EL (cell line): ENCODE measurements around the gene NTM.

ENCODE experiments used
- DNase-seq: peaks from one replicate; pipeline ENCODE4 v3.0.0-alpha.2; 2016

The NTM gene

GRCh38 chr11:131692961-131693360 lies 322.5 kb downstream of the NTM start:
- no peak for DNase-seq

DNA sequence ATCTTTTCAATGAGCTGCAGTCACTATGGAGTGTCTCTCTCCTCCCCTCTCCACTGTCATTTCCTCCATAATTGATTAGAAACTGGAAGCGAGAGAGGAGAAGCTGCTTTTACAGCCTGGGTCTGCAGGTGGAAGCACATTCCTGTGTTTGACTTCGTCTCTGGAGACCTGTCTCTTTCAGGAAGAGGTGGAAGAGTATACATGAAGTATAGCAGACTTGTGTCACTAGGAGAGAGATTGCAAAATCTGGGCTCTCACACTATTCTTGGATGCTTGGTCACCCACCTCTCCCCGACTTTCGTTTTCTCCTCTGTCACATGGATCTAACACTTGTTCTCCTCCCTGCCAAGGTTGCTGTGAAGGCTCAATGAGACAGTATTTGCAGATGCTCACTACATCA lies 323.3 kb downstream of the NTM start:
- DNase-seq, result no peak

- DNase-seq, result peak; percentile 76
These were observed 324.4 kb downstream of the NTM start for GRCh38 chr11:131694526-131695424.

GRCh38 chr11:131695889-131696429 lies 325.5 kb downstream of the NTM start:
- no peak for DNase-seq

DNA sequence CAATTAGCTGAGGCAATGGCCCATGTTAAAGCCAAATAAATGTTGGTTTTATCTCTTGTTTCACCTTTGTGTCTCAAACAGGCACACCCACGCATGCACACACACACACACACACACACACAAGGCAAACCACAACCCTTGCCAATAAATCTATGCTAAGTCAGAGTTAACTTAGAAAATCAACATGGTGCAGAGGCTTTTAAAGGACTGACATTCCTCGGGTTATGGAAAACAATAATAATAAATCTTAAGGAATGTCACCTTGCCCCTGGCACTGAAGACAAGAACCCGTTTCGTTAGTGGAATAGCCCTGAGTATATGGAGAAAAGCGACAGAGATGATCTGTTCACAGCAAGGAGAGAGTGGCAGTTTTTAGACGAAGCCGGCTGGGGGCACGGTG lies 326.3 kb downstream of the NTM start:
- no peak for DNase-seq

- DNase-seq, result no peak
These were observed 332.9 kb downstream of the NTM start for GRCh38 chr11:131703311-131703710.

- no peak for DNase-seq
These were observed 334.3 kb downstream of the NTM start for GRCh38 chr11:131704682-131705081.

- no peak for DNase-seq
These were observed 340.1 kb downstream of the NTM start for GRCh38 chr11:131710511-131710910.

DNA sequence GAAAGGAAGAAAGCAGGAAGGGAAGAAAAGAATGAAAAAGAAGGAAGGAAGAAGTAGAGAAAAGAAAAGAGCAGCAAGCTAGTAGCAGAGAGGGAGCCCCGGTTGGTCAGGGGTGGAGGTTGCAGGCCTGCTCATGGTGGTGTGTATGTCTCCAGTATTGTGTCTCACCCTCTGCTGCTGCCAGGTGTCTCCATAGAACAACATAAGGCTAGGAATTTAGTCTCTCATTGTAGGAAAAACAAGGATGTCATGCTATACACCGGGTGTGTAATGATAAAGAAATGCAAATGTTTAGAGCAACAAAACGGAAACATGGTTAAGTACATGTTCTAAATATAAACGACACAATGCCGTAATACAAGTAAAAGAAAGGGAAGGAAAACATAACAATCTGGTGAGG lies 342.5 kb downstream of the NTM start:
- no peak for DNase-seq

GRCh38 chr11:131713529-131714134 lies 343.2 kb downstream of the NTM start:
- no peak for DNase-seq

DNA sequence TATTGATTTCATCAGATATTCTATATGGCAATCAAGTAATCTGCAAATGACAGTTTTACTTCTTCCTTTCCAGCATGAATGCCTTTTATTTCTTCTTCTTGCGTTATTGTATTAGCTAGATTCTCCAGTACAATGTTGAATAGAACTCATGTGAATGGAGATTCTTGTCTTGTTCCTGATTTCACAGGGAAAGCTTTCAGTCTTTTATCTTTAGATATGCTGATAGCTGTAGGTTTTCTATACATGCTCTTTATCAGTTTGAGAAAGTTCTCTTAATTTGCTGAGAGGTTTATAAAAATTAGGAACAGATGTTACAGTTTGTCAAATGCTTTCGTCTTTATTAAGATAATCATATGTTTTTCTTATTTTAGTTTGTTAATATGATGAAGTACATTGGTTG lies 347.2 kb downstream of the NTM start:
- no peak for DNase-seq

- no peak for DNase-seq
These were observed 352.7 kb downstream of the NTM start for GRCh38 chr11:131723088-131723487.

DNA sequence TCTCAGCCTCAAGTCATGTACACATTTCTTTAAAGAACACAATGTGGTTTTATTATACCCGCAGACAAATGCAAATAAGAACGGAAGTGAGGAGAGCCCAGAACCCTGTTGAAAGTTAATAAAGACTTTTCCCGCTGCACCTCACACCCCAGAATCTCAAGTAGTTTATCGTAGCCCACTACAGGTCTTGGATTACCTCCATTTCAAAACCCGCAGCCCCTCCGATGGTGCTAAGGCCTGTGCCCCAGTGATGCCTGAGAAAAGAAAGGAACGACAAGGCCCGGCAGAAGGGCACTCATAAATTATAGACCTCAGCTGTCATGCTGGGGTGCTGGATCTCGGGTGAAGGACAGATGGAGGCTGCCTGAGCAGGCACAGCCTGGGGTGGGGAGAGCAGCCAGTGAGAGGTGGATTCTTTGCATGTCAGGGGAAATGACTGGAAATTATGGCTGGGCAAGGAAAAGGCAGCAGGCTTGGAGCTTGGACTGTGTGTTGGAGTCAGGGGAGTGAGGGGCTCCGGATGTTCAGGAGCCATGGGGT lies 354.1 kb downstream of the NTM start:
- no peak for DNase-seq

DNA sequence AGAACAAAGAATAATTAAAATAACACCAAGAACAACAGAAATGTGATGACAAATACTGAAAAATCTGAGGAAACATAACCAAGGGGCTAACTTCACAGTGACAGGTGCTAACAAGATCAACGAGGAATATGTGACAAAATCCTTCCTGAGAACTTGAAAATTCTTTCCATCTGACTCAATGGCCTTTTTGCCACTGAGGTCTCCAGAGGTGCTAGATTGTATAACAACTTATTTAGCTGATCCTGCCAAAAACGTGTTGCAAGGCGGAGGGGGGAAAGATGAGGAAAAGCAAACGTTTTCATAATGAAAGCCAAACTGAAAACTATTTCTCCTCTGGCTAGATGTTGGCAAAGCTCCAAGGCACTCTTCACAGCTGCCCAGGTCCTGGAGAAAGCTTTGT lies 364.5 kb downstream of the NTM start:
- DNase-seq, result no peak

DNA sequence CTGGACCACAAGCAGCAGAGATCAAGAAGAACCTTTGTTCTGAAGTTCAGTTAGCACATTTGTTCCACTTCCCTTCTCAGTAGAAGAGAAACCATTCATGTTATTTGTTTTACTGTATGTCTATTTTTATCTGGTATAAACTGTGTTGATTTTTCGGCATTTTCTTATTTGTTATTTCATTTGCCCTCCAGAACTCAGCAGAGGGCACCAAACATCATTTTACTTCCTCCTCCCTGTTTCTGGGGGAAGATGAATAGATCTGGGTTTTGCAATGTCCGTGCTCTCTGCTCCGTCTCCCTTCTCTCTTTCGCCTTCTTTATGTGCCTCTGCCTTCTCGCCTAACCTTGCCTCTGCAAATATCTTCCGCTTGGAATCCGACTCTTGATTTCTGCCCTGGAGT lies 366.9 kb downstream of the NTM start:
- no peak for DNase-seq

DNA sequence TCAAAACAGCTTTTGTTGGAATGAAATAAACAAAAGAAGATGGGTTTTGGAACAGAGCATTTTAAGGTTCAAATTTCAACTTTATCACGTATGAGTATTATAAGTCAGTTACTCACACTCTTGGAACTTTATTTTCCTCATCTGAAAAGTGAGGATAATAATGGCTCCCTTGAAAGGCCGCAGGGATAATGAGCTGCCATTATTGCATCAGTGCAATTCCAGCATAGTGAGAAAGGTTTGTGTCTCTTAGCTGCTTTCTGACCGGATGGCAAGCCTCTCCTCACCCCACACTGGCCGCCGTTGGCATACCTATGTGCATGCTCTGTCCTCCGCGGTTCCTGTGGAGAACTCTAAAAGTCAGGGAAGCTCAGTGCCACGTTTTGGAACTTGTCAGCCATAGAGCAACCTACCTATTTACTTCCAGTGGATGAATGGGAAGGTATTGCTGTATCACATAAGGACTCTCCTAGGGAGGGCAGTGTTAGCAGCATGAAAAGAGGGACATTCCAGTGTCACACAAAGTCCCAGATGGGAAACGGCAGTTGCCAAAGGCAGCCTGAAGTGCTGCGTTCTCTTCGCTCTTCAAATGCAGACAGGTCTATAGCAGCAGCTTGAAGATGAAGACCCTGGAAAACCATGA lies 368.9 kb downstream of the NTM start:
- DNase-seq, result no peak

DNA sequence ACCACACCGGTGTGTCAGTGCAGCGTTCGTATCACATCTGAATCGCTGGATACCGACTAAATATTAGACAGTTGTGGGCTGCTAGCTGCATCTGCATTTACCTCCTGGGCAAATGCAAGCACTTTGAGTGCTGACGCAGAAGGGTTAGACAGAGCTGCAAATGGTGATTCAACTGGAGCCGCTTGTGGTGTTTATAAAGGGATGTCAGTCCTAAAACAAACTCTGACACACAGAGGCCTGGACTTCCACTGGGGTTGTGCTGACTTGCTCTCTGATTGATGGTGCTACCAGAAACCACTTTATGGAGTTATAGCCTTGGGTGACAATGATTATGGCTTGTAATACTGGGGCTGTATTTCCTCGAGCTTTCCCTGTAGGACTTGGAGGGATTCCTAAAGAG lies 374.4 kb downstream of the NTM start:
- DNase-seq, result peak; percentile 78

DNA sequence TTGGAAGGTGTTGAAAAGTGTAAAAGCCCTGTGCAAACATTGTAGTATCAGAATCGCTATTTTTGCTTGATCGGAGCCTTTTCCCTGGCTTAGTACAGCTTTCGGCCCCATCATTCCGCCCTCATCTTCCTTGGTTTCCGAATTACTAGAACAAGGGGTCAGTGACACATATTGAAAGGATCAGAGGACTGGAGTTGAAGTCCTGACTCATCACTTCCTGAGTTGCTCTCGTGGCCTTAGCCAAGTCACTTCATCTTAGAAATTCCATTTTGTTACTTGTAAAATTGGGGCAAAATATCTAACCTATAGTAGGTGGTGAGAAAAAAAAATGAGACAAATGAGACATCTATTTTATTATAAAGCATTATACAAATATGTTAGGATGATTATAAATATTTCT lies 375.0 kb downstream of the NTM start:
- DNase-seq, result peak; percentile 76

DNA sequence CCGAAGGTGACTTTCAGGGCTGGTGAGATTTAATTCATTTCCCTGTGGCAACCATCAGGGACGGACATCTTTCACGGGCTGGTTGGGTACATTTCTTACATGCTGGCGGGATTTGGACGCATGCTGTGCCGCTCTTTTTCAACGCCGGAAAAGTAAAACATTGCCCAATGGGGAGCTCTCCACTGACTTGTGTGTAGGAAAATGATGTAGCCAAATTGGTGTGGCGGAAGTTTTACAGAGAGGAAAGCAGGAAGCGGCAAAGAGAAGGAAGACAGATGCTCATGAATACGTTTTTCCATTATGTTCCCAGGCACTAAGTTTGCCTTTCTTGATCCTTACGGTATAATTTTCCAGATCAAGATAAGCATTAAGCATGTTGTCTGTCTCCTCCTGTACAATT lies 375.8 kb downstream of the NTM start:
- no peak for DNase-seq

DNA sequence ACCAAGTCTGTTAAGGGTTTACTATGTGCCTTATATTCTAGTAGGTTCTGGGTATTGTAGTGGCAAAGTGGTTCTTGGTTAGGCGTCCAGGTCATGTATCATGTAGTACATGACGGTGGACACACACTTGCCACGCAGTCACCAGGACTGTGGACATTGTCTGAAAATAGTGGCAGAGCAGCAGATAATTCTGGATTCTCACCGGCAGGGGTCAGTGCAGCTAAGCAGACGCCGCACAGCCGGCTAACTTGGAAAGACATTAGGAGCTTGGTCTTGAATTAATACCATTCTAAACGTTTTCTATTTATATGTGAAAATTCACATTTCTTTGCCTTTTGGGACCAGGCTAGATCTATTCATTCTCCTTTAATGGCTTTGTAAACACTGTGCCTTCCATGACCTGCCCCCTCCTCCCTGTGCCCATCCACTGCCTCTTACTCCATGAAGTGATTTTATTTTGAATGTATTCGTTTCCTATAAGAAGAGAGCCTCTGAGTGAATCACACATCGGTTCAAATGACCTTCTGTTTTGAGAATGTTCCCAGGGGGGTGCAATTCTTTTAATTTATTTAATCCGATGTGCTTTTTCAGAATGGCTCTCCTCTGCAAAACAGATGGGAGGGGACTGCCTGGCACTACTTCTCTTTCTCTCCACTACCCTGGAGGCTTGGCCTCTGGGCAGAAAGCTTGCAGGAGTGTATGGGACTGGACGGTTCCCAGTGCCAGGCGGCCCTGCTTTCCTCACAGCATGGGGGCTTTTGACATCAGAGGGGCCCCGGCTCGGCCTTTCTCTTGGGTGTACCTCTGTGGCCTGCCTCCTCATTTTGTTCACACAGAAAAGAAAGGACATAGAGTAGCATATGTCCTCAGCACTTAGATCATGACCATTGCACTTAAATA lies 378.0 kb downstream of the NTM start:
- DNase-seq, result peak; percentile 72

DNA sequence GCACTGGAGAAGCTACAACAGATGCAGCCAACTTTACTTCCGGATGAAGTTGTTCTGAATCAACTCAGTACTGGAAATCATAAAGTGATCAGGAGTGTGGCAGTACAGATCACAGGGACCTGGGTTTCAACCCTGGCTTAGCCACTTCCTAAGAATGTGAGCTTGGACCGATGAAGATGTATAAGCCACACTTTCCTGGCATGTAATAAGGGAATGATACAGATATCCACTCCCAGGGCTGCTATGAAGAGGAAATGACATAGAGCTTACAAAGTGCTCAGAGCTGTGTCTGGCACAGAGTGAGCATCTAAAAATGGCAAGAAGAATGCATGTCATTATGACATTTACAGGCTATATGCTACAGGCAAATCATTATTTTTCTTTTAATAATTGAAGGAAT lies 378.7 kb downstream of the NTM start:
- peak; percentile 93 for DNase-seq

DNA sequence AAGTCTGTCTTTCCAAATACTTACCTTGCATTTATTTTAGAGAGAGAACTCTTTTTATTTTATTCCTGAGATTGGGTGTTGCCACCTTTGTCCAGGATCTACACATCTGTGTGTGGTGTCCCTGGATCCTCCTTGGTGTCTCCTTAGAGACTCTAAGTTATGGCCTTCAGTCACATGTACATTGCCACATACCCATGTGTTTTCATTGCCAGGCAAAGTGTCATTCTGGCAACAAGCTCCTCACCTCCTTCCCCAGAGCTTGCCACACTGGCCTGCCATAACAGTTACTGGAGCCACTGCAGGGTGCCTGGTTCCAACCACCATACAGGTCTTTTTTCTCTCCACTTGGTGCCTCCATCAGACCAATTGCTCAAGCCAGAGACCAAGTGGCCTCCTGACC lies 379.7 kb downstream of the NTM start:
- DNase-seq, result no peak
